ENCODE data around the gene ACYP2.

DNA sequence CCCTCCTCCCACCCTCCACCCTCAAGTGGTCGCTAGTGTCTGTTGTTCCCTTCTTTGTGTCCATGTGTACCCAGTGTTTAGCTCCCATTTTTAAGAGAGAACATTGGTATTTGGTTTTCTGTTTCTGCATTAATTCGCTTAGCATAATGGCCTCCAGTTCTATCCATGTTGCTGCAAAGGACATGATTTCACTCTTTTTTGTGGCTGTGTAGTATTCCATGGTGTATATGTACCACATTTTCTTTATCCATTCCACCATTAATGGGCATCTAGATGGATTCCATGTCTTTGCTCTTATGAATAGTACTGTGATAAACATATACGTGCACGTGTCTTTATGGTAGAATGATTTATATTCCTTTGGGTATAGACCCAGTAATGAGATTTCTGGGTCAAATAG, 97.7 kb downstream of the ACYP2 start:
- TF ChIP-seq EZH2 (IDR thresholded peaks at IDR 0.05; ENCODE audit: insufficient read depth, poor library complexity, severe bottlenecking), result no peak
- no peak for TF ChIP-seq EZH2phosphoT487 (IDR thresholded peaks at IDR 0.05; ENCODE audit: insufficient read depth, low read depth)

Measured in GM23248 (cell line).